Left lobe of liver (tissue), 2 donors: ENCODE measurements around the gene WWC2. TPM values are rescaled to one million over a fixed set of nuclear protein-coding genes. Genes with fewer than 3 reads are reported as not detected.
"Not testable (repeated sequence)": the region's sequence is repeated elsewhere in the genome, so short reads cannot be mapped to it uniquely, and the experiment has no call there.

Experiments used
- ATAC-seq: fragments of 200-7000 bp; cut with Tn5 transposase; one replicate; pipeline ENCODE4 v1.9.1; 2020; ENCODE audit warnings: mild to moderate bottlenecking, moderate library complexity
- DNase-seq: peaks from one replicate; pipeline ENCODE4 v3.0.0-alpha.2; 2020; ENCODE audit warnings: low spot score
- total RNA-seq: library from RNA; stranded (reverse); gene quantifications from one replicate; pipeline ENCODE4 v1.2.1, GENCODE V29; 2021
- donor health status: DM: no; HTN: no; CAD: no; lungs with moderate emphysema.
- donor health status: DM: no; HTN: yes; CAD: no.

The WWC2 gene
- total RNA-seq, 1 donor from 2014 or later: 43.2 TPM

DNA sequence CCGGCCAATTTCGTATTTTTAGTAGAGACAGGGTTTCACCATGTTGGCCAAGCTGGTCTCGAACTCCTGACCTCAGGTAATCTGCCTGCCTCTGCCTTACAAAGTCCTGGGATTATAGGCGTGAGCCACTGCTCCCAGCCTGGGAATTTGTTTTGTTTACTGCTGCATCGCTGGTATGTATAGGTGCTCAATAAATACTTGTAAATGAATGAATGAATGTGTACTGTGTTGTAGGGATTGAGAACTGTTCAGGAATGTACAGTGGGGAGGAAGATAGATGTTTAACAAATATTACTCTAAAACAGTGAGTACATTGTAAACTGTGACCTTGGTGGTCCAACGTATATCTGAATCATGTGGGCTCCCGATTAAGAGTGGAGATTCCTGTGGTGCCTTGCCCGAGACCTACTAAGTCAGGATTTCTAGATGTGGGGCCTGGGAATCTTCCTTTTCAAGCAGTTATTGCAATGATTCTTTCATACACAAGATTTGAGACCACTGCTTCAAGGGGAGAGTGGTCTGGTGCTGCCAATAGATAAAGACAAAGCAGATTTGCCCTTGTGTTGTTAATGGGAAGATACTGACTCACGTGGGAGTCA lies 41.0 kb downstream of the WWC2 start:
- DNase-seq (no peak), ATAC-seq (no peak)

DNA sequence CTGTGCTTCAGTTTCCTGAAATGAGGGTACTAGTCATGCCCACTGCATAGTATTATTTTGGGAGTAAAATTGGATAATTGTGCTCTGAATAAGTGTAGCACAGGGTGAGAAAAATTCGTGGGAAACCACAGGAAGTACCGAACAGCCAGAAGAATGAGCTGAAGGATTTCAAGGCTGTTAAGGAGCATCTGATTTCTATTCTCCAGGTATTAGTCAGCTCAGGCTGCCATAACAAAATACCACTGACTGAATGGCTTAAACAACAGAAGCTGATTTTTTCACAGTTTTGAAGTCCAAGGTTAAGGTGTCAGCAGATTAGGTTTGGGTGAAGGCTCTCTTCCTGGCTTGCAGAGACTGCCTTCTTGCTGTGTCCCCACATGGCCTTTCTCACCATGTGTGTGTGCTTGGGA lies 41.9 kb downstream of the WWC2 start:
- ATAC-seq: no peak
- no peak for DNase-seq

GRCh38 chr4:183141997-183142396 lies 42.9 kb downstream of the WWC2 start:
- ATAC-seq (peak; percentile 51), DNase-seq (no peak)

GRCh38 chr4:183142571-183143550 lies 43.8 kb downstream of the WWC2 start:
- peak; percentile 84 for DNase-seq
- peak; percentile 94 for ATAC-seq

GRCh38 chr4:183144787-183145186 lies 45.7 kb downstream of the WWC2 start:
- no peak for ATAC-seq

DNA sequence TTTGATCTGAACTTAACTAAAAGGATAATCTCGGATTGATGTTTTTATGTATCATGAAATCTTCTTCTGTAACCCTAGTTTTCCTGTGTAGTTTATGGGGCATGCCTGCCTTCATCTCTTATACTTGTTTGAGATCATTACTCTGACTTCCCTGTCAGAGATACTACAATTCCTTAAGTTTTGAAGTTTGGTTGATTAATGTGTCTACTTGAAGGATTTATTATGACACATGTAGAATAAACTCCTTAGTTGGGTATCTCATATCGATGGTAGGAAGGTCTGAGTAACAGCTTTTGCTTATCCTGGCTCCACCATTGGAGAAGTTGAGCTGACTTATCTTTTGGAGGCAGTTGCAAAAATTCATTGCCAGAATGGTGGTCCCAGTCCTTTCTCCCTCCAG lies 46.7 kb downstream of the WWC2 start:
- DNase-seq: no peak
- ATAC-seq: no peak

More at GRCh38 chr4:183144787-183145186, 45.7 kb downstream of the WWC2 start:
- DNase-seq: no peak

- ATAC-seq (no peak), DNase-seq (no peak)
These were observed 47.4 kb downstream of the WWC2 start for GRCh38 chr4:183146478-183146877.

DNA sequence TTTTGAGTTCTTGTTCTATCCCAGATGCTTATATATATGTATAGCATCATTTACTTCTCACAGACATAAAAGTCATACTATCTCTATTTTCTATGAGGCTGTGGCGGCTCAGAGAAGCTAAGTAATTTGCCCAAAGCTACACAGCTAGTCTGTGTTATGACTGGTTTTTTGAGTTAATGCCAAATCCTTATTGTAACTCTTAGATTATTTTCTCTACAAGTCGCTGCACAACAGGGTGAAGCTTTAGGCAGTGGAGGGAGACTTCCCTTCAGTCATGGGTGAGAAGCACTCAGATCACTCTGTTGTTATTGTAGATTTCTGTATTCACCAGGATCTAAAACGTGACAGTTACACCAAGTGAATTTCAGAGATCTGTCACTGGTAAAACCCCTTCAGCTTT lies 48.1 kb downstream of the WWC2 start:
- ATAC-seq (no peak), DNase-seq (no peak)

GRCh38 chr4:183147983-183148382 lies 48.9 kb downstream of the WWC2 start:
- ATAC-seq (no peak), DNase-seq (no peak)

GRCh38 chr4:183149616-183150539 lies 50.8 kb downstream of the WWC2 start:
- DNase-seq (no peak), ATAC-seq (peak; percentile 86)

DNA sequence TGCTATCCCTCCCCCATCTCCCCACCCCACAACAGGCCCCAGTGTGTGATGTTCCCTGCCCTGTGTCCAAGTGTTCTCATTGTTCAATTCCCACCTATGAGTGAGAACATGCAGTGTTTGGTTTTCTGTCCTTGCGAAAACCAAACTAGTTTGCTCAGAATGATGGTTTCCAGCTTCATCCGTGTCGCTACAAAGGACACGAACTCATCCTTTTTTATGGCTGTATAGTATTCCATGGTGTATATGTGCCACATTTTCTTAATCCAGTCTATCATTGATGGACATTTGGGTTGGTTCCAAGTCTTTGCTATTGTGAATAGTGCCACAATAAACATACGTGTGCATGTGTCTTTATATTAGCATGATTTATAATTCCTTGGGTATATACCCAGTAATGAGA lies 51.6 kb downstream of the WWC2 start:
- ATAC-seq, DNase-seq: not testable (repeated sequence)

- DNase-seq, ATAC-seq: not testable (repeated sequence)
These were observed 53.2 kb downstream of the WWC2 start for GRCh38 chr4:183152232-183152631.

GRCh38 chr4:183153190-183153916 lies 54.3 kb downstream of the WWC2 start:
- ATAC-seq (no peak), DNase-seq (no peak)

DNA sequence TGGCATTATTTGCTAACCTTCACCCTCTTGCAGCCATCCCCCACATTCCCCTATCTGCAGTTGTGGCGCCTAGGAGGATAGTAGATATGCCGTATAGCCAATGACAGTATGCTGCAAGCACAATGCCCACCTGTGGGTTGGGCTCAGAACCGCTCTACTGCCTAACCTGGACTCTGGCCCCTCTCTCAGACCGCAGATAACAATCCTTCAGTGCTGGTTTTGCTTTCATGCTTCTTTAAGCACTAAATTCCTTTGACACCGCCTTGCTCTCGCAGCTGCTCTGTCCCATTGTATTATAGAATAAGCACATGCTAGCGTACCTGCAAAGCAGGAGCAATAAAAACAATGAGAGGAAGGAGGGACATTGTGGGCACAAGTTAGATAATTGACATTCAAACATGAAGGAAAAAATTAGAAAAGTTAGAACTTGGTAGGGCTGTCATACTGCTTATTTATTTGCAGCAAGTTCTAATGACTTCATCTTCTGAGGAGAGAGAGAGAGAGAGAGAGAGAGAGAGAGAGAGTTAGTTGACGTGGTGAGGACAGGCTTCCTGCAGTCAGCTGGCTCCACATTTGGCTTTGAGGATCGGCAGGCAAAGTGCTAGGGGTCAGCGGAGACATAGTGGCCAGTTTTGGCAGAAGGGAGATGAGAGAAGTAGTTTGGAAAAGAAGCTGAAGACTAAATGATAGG lies 55.8 kb downstream of the WWC2 start:
- ATAC-seq (peak; percentile 73), DNase-seq (no peak)

DNA sequence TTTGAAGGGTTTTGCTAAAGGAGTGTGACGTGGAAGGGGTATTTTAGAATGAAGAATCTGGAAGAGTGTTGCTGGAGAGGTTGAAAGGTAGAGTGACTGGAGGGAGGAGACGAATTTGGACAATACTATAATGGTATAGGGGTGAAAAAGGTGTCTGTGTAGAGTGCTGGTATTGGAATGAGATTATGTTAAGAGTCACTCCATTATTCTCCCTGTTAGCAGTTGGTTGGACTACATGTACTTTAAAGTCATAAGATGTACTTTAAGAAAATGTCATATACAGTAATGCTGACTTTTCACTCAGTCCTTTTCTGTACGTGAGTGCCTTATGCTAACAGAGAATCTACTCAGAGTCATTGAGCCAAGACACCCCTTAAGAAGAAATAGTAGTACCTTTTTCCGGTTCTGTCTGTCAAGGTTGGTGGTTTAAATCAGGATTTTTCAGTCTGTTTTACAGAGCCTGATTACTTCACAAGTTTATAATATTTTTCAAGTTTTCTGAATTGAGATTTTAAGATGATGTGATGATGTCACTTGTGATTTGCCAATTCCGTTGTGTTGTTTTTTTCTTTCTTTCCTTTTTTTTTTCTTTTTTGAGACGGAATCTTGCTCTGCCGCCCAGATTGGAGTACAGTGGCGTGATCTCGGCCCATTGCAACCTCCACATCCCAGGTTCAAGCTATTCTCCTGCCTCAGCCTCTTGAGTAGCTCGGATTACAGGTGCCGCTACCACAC lies 56.6 kb downstream of the WWC2 start:
- no peak for DNase-seq
- peak; percentile 8 for ATAC-seq

GRCh38 chr4:183157215-183157614 lies 58.2 kb downstream of the WWC2 start:
- peak; percentile 34 for ATAC-seq

GRCh38 chr4:183158062-183158461 lies 59.0 kb downstream of the WWC2 start:
- DNase-seq (no peak), ATAC-seq (no peak)

More at GRCh38 chr4:183157215-183157614, 58.2 kb downstream of the WWC2 start:
- DNase-seq: no peak

DNA sequence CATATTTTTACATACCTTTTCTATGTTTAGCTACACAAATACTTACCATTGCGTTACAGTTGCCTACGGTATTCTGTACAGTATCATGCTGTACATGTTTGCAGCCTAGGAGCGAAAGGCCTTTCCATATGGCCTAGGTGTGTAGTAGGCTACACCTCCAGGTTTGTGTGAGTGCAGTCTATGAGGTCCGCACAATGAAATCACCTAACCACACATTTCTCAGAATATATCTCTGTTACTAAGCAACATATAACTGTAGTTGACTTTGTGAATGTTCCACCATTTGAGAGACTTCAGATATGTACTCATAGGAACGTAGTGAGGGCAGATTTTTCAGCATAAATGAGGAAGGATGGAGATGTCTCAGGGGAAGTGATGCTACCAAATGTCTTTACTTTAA lies 62.6 kb downstream of the WWC2 start:
- ATAC-seq: no peak
- no peak for DNase-seq

DNA sequence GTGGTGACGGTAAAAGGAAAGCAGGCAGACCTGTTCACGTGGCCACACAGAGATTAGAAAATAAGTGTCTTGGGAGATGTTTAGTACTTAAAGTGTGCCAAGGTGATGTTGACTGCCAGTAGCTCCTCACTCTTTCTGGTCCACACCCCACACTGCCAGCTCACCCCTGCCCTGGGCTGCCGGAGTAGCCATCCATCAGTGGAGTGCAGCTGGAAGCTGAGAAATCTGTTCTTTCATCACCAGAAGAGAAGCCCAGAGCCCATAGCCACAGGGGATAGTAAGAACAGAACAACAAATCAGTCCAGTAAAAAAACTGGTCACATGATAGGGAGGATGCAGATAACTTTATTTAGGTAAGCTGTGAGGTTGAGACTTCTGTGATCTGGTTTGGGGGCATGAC lies 64.1 kb downstream of the WWC2 start:
- ATAC-seq: no peak
- DNase-seq: no peak
